MM.1S (cell line): ENCODE measurements around the gene MYBPHL.

Experiments used
- CTCF ChIP-seq: fragments of 300-600 bp; sonication (generic); IDR thresholded peaks from 2 replicates; pipeline ENCODE4 v1.5.1; 2016; ENCODE audit warnings: antibody characterized with exemption, low read length, mixed read lengths
- EZH2 ChIP-seq: fragments of 300-600 bp; sonication (generic); optimal IDR thresholded peaks from 2 replicates; pipeline ENCODE3; 2017; ENCODE audit warnings: low read depth, mild to moderate bottlenecking, antibody characterized with exemption, low read length, mixed read lengths
- EZH2phosphoT487 ChIP-seq: fragments of 300-600 bp; sonication (generic); IDR thresholded peaks from 2 replicates; pipeline ENCODE4 v1.6.1; 2018; ENCODE audit warnings: antibody characterized with exemption, low read length

- no peak for TF ChIP-seq CTCF
- no peak for TF ChIP-seq EZH2
- no peak for TF ChIP-seq EZH2phosphoT487
Observed at GRCh38 chr1:109347511-109347910, 40.7 kb upstream of the MYBPHL start.
